HG02885 (cell line): ENCODE measurements around the gene CHIC2.

Source experiments
- ATAC-seq: cut with Tn5 transposase; IDR thresholded peaks from one replicate; pipeline ENCODE4 v1.9.1; 2021; ENCODE audit warnings: mild to moderate bottlenecking; ENCODE audit not compliant: unreplicated experiment, poor library complexity

The CHIC2 gene

DNA sequence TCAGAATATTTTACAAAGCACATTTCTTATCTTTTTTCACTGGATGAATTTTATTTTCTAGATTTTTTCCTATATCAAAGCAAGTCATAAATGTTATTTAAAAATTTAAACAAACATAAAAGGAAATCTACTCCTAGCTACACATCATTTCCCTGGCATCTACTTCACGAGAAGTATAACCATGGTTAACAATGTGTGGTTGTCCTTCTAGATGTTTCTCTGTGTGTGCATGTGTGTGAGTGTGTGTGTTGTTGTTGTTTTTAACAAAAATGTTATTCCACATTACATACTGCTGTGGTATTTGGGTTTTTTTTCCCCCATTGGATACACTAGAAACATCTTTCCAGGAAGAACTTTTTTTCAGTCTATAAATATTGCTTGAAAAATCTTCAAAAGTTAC, 103.1 kb downstream of the CHIC2 start:
- no peak for ATAC-seq

DNA sequence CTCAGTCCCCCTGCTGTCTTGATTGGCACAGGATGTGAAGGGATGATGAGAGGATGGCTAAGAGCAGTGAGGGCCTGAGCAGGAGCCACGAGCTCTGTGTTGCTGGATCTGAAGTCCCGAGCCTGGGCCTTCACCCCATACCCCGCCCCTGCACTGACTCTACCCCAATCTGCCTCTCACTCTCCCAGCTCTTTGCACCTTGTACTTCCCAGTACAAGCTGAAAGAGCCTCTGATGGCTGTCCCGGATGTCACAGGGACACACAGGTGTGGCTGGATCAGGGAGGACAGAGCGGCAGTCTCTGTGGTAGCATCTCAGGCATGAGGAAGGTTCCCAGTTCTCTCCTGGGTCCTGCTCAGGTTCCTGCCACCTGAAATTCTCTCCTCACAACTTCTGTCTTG, 103.6 kb downstream of the CHIC2 start:
- ATAC-seq, result no peak
